GM18498 (cell line): ENCODE measurements around the gene RABGAP1.
"Not testable (repeated sequence)": the region's sequence is repeated elsewhere in the genome, so short reads cannot be mapped to it uniquely, and the experiment has no call there.

Experiments
- ATAC-seq: cut with Tn5 transposase; IDR thresholded peaks from one replicate; pipeline ENCODE4 v1.9.1; 2021; ENCODE audit warnings: mild to moderate bottlenecking, moderate library complexity; ENCODE audit not compliant: unreplicated experiment

Gene RABGAP1

GRCh38 chr9:122940749-122941581 is at the start of gene RABGAP1:
RABGAP1 (plus strand) TSS chr9:122941020; CDS start chr9:122957060, 16,040 bp downstream.
- peak; percentile 98 for ATAC-seq

GRCh38 chr9:122897969-122898368 is 42.9 kb upstream of the RABGAP1 start:
- no peak for ATAC-seq

GRCh38 chr9:122900791-122901190 is 40.0 kb upstream of the RABGAP1 start:
- no peak for ATAC-seq

DNA sequence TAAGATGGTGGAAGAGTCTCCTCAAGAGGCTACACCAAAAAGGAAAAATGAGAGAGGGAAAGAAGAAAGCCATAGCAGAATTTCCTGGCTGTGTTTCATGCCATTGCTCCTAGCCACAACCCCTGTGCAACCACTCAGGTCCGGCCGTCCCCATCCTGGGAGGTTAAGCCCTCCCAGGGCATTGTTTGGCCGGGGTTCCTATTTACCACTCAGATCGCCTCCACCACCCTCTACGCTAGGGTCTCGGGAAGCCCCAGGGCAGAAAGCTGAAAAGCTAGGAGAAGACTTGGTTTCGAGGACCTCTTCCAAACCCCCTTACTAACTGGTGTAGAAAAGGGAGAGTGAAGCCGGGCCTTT is 36.4 kb upstream of the RABGAP1 start:
- ATAC-seq, result peak; percentile 22

DNA sequence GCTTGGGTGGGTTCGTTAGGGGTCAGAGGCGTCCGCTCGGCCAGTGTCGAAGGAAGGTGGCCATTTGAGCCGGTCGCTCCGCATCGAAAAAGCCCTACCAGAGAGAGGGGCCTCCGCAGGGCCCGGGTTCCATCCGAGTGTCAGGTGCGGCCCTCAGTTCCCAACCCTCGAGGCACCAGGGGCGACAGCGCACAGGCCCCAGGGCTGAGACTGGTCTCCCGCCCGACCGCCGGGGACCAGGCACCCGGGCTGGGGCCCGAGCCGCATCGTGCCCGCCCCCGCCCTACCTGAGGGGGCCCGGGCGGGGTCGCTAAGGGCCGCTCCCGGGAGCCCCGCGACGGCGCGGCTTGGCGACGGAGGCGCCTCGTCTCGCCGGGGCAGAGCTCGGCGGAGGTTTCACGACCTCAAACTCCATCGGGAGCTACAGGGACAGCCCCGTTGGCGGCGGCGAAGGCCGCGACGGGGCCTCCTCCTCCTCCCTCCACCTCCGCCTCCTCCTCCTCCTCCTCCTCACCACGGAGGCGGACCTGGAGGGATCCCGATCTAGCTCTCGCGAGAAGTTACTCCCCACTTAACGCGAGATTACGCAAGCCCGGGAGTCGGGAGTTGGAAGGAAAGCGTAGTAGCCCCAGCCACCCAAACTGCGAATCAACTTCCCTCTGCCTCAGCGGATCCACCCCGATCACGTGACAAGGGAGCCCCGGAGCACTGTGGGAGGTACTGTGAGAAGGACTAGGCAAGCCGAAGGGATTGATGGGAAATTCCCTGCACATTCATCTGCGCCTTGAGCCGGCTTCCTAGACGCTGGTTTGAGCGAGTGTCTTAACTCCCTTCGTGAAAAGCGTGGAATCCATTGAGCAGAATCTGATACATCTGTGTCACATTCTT is 35.8 kb upstream of the RABGAP1 start, which contains the start of gene RC3H2:
TSS of gene RC3H2 (minus strand) at position 537 of the 888 bp plus-strand sequence. CDS start 7,850 bp downstream, outside the sequence.
- ATAC-seq, result peak; percentile 90

DNA sequence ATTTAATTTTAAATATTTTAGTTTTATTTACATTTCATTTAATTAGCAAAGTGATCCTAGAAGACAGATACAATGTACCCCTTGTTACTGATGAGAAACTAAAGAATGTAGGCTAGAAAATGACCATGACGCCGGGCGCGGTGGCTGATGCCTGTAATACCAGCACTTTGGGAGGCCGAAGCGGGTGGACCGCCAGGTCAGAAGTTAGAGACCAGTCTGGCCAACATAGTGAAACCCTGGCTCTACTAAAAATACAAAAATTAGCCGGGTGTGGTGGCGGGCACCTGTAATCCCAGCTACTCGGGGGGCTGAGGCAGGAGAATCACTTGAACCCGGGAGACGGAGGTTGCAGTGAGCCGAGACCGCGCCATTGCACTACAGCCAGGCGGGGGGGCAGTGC is 34.7 kb upstream of the RABGAP1 start:
- not testable (repeated sequence) for ATAC-seq

DNA sequence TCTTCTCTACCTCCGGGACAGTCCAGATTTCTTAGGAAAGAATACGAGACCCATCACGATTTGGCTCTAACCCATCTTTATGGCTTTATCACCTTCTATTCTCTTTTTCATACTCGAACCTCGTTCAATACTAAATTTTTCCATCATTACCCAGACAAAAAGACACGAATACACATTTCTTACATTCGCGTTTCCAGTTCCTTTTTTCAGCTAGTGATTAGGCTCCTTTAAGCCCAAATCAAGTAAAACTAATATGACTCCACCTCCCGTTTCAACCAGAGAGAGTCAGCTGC is 28.2 kb upstream of the RABGAP1 start:
- no peak for ATAC-seq

- ATAC-seq, result peak; percentile 99
These were observed 27.7 kb upstream of the RABGAP1 start, which contains the start of gene ZBTB6 for GRCh38 chr9:122912964-122913673. ZBTB6 (minus strand) TSS chr9:122913323; CDS start chr9:122912072, 1,251 bp downstream.

GRCh38 chr9:122918310-122918709 is 22.5 kb upstream of the RABGAP1 start:
- ATAC-seq, result no peak

DNA sequence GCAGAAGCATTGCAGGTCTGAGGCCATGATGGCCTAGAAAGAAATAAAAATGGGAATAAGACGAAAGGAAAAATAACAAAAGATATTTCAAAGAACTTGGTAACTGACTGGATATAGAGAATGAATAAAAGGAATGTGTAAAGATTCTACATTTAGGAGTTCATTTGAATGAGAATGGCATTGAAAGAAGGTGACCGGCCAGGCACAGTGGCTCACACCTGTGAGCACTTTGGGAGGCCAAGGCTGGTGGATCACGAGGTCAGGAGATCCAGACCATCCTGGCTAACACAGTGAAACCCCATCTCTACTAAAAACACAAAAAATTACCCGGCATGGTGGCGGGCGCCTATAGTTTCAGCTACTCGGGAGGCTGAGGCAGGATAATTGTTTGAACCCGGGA is 18.1 kb upstream of the RABGAP1 start:
- no peak for ATAC-seq

DNA sequence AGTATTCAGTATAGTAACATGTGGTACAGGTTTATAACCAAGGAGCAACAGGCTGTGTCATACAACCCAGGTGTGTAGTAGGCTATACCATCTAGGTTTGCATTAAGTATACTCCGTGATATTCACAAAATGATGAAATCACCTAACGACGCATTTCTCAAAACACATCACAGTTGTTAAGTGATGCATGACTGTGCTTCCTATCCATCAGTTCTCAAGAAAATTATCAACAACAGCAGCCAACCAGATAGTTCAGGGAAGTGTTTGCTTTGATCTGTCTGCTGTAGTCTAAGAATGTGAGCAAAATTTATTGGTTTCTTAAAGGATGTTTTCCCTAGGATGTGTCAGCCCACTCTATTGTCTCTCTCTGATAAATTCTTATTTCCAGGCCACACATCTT is 16.9 kb upstream of the RABGAP1 start:
- ATAC-seq, result no peak

DNA sequence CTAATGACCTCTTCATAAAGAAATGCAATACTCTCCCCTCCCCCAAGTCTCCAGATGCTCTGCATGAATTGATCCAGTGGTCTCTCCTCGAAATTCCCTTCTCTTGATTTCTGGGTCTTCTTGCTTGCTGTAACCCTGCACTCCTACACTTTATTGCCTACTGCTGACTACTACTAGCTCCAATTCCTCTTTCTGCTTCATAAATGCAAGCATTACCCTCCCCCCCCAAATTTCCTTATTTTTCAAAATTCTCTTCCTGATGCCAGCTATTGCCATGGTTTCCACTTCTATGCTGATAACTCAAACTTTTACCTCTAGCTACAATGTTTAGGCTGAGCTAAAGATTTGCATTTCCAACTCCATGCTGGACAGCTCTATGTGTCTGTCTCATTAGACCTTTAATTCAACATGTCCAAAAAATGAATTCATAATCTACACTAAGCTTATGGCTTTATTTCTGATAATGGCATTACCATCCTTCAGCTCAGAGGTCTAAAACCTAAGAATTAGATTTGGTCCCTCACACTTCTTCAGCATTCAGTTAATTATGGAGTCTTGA is 10.9 kb upstream of the RABGAP1 start:
- no peak for ATAC-seq

GRCh38 chr9:122930541-122931225 is 10.1 kb upstream of the RABGAP1 start:
- no peak for ATAC-seq

DNA sequence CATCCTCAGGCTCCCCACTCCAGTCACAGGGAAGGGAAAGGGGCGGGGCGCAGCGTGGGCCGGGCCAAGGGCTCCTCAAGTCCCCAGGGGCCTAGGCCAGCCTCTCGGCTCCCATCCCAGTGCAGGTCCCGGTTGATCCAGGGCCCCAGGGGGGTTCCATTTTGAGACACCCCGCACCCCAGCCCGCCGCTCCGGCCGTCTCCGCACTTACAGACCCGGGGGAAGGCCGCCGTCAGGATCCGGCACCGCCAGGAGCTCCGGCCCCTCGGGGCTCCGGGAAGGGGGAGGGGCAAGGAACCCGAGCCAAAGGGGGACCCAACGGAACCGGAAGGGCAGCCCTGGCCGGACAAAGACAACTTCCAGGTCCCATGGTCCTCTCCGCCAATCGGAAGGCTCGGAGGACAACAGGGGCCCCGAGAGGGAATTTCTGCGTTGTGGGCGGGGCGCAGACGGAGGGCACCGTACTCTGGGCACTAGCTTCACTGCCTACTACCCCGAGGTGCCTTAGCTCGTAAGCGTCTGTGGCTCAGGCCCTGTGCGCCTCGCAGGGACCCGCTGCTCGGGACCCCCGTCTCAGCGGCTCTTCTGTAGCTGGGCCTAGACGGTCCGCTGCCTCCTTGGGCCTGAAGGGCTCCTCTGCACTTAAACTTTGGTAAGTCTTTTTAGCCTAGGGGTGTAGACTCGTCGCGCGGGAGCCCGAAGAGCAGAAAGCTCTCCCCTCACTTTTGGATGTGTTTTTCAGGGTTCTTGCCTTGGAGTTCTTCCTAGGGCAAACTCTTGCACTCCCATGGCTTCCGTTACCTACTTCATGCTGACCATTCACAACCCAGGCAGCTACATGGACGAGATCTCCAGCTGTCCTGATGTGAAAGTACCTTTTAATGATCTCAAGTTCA is 9.3 kb upstream of the RABGAP1 start, which contains the start of gene ZBTB26:
TSS of gene ZBTB26 (minus strand) at position 287 of the 896 bp plus-strand sequence. CDS start 11,578 bp downstream, outside the sequence.
- peak; percentile 97 for ATAC-seq

- no peak for ATAC-seq
These were observed 4.4 kb upstream of the RABGAP1 start for GRCh38 chr9:122936464-122936863.

DNA sequence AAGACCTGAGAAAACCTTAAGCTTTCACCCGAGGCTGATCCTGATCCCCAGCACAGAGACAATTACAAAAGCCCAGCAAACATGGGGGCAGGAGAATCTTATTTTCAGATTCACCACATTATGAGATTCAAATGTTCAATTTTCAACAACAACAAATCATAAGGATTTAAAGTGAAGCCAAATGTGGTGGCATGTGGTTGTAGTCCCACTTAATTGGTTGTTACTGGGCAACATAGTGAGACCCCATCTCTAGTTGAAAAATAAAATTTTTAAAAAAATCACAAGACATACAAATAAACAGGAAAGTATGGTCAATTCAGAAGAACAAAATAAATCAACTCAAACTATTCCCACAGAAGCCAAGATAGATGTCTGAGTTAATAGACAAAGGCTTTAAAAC is 3.9 kb upstream of the RABGAP1 start:
- no peak for ATAC-seq

DNA sequence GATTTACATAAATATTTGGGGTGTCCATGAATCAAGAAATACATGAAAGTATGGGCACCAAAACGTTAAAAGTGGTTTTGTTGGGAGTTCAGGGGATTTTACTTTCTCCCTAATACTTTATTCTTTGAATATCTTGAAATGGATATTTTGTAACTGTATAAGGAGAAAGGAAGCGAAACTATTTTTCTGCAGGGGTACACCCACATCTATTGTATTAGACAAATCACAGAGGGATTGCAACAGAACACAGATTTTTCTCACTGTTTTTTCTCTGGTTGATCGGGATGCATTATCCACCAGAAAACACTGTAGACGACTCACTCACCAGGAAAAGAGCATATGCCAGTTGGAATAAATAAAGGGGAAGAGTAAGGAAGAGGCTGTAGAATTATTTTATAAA is 1.2 kb upstream of the RABGAP1 start:
- ATAC-seq, result no peak

GRCh38 chr9:122940454-122940748 is 419 bp upstream of the RABGAP1 start:
- ATAC-seq, result no peak

GRCh38 chr9:122941582-122942234 is 888 bp downstream of the RABGAP1 start:
- ATAC-seq, result peak; percentile 3
